ENCODE results near the gene NRCAM.

DNA sequence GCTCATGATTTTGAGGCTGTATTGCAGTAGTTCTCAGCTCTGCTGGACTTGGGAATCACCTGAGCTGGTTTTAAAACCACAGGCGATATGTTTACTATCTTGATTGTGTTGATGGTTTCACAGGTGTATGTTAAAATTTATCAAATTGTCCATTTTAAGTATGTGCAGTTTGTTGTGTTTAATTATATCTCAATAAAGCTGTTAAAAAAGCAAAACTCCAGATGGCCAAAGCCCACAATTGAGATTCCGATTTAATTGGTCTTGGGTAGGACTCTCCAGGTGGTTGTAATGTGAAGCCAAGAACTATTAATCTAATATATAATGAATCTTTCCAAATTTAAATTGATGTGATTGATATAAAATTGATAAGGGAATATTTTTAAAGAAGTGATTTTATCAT lies 48.6 kb downstream of the NRCAM start:
- no peak for TF ChIP-seq ZNF157 (tag by site-specific recombination; IDR thresholded peaks at IDR 0.05)
- no peak for TF ChIP-seq REST (tag by site-specific recombination; IDR thresholded peaks at IDR 0.05)
- no peak for TF ChIP-seq ZBTB1 (tag by site-specific recombination; IDR thresholded peaks at IDR 0.05)
- TF ChIP-seq, protein P1, sequence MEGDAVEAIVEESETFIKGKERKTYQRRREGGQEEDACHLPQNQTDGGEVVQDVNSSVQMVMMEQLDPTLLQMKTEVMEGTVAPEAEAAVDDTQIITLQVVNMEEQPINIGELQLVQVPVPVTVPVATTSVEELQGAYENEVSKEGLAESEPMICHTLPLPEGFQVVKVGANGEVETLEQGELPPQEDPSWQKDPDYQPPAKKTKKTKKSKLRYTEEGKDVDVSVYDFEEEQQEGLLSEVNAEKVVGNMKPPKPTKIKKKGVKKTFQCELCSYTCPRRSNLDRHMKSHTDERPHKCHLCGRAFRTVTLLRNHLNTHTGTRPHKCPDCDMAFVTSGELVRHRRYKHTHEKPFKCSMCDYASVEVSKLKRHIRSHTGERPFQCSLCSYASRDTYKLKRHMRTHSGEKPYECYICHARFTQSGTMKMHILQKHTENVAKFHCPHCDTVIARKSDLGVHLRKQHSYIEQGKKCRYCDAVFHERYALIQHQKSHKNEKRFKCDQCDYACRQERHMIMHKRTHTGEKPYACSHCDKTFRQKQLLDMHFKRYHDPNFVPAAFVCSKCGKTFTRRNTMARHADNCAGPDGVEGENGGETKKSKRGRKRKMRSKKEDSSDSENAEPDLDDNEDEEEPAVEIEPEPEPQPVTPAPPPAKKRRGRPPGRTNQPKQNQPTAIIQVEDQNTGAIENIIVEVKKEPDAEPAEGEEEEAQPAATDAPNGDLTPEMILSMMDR (tag by site-specific recombination; IDR thresholded peaks at IDR 0.05) = no peak
- TF ChIP-seq, protein P2, sequence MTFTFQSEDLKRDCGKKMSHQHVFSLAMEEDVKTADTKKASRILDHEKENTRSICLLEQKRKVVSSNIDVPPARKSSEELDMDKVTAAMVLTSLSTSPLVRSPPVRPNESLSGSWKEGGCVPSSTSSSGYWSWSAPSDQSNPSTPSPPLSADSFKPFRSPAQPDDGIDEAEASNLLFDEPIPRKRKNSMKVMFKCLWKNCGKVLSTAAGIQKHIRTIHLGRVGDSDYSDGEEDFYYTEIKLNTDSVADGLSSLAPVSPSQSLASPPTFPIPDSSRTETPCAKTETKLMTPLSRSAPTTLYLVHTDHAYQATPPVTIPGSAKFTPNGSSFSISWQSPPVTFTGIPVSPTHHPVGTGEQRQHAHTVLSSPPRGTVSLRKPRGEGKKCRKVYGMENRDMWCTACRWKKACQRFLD (tag by site-specific recombination; IDR thresholded peaks at IDR 0.05) = no peak
- TF ChIP-seq ZBTB44 (tag by site-specific recombination; IDR thresholded peaks at IDR 0.05) = no peak
- TF ChIP-seq KLF10 (tag by site-specific recombination; IDR thresholded peaks at IDR 0.05) = no peak
- TF ChIP-seq ZNF214 (tag by site-specific recombination; IDR thresholded peaks at IDR 0.05; ENCODE audit: borderline replicate concordance) = no peak
- TF ChIP-seq ZNF169 (tag by site-specific recombination; IDR thresholded peaks at IDR 0.05) = no peak
- TF ChIP-seq TCF7L2 (IDR thresholded peaks at IDR 0.05; ENCODE audit: borderline replicate concordance, low read depth, low read length) = no peak
- TF ChIP-seq, protein P3, sequence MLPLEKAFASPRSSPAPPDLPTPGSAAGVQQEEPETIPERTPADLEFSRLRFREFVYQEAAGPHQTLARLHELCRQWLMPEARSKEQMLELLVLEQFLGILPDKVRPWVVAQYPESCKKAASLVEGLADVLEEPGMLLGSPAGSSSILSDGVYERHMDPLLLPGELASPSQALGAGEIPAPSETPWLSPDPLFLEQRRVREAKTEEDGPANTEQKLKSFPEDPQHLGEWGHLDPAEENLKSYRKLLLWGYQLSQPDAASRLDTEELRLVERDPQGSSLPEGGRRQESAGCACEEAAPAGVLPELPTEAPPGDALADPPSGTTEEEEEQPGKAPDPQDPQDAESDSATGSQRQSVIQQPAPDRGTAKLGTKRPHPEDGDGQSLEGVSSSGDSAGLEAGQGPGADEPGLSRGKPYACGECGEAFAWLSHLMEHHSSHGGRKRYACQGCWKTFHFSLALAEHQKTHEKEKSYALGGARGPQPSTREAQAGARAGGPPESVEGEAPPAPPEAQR (tag by site-specific recombination; IDR thresholded peaks at IDR 0.05) = no peak
- TF ChIP-seq ZNF239 (tag by site-specific recombination; IDR thresholded peaks at IDR 0.05) = no peak
- no peak for TF ChIP-seq ZSCAN30 (tag by site-specific recombination; IDR thresholded peaks at IDR 0.05)
